OCI-LY1 (cell line): ENCODE results near the gene USP7.
"Not testable (repeated sequence)": the region's sequence is repeated elsewhere in the genome, so short reads cannot be mapped to it uniquely, and the experiment has no call there.

ENCODE experiments used
- H2AFZ ChIP-seq: fragments of 200-600 bp; sonication (generic), shearing (Covaris generic); 2 replicates; pipeline ENCODE4 v1.6.0; 2014; ENCODE audit warnings: antibody characterized with exemption, mild to moderate bottlenecking, low read length
- H3F3A ChIP-seq: fragments of 200-600 bp; sonication (generic), shearing (Covaris generic); 2 replicates; pipeline ENCODE4 v1.6.0; 2014; ENCODE audit warnings: mild to moderate bottlenecking, antibody characterized with exemption, low read length, moderate library complexity; ENCODE audit not compliant: insufficient read depth
- H3K27ac ChIP-seq: fragments of 200-600 bp; sonication (generic); 2 replicates; pipeline ENCODE4 v1.5.1; 2014; ENCODE audit warnings: low read length, mixed run types, mild to moderate bottlenecking, low read depth; ENCODE audit not compliant: poor library complexity, severe bottlenecking
- H3K27me3 ChIP-seq: fragments of 200-600 bp; sonication (generic); 2 replicates; pipeline ENCODE4 v1.6.0; 2014; ENCODE audit warnings: antibody characterized with exemption, mild to moderate bottlenecking, low read length, moderate library complexity; ENCODE audit not compliant: insufficient read depth
- H3K36me3 ChIP-seq: fragments of 200-600 bp; sonication (generic); 2 replicates; pipeline ENCODE4 v1.6.1; 2014; ENCODE audit warnings: mild to moderate bottlenecking, antibody characterized with exemption, low read length, moderate library complexity, mixed read lengths; ENCODE audit not compliant: insufficient read depth
- H3K4me1 ChIP-seq: fragments of 200-600 bp; sonication (generic); 2 replicates; pipeline ENCODE4 v1.5.1; 2014; ENCODE audit warnings: mild to moderate bottlenecking, low read length, moderate library complexity; ENCODE audit not compliant: insufficient read depth, severe bottlenecking
- H3K4me2 ChIP-seq: fragments of 200-600 bp; sonication (generic), shearing (Covaris generic); 2 replicates; pipeline ENCODE4 v1.6.1; 2014; ENCODE audit warnings: low read length
- H3K4me3 ChIP-seq: fragments of 200-600 bp; sonication (generic); 2 replicates; pipeline ENCODE4 v1.5.1; 2014; ENCODE audit warnings: low read length, low read depth, mild to moderate bottlenecking, mixed read lengths; ENCODE audit not compliant: poor library complexity, severe bottlenecking
- H3K79me2 ChIP-seq: fragments of 200-600 bp; shearing (Covaris generic); 2 replicates; pipeline ENCODE4 v1.6.1; 2016; ENCODE audit warnings: mixed run types, low read length, mixed read lengths; ENCODE audit not compliant: insufficient read depth
- H3K9ac ChIP-seq: fragments of 200-600 bp; sonication (generic), shearing (Covaris generic); 2 replicates; pipeline ENCODE4 v1.6.1; 2014; ENCODE audit warnings: mild to moderate bottlenecking, low read length, mixed read lengths
- H3K9me2 ChIP-seq: fragments of 200-600 bp; sonication (generic), shearing (Covaris generic); 2 replicates; pipeline ENCODE4 v1.6.1; 2014; ENCODE audit warnings: low read depth, mild to moderate bottlenecking, low read length, mixed read lengths
- H3K9me3 ChIP-seq: fragments of 200-600 bp; shearing (Covaris generic); 2 replicates; pipeline ENCODE4 v1.6.1; 2014; ENCODE audit warnings: low read length, mixed read lengths
- H4K20me1 ChIP-seq: fragments of 200-600 bp; sonication (generic), shearing (Covaris generic); 2 replicates; pipeline ENCODE4 v1.6.0; 2016; ENCODE audit warnings: mild to moderate bottlenecking, low read length; ENCODE audit not compliant: insufficient read depth
- EZH2 ChIP-seq: fragments of 200-600 bp; sonication (generic), shearing (Covaris generic); IDR thresholded peaks from 2 replicates; pipeline ENCODE4 v1.8.0; 2017; ENCODE audit warnings: borderline replicate concordance, mixed run types, mild to moderate bottlenecking, antibody characterized with exemption, low read length, moderate library complexity, mixed read lengths
- TF ChIP-seq, protein P1 (sequence below): fragments of 200-600 bp; sonication (generic), shearing (Covaris generic); IDR thresholded peaks from 2 replicates; pipeline ENCODE4 v1.5.1; 2017; ENCODE audit warnings: mild to moderate bottlenecking, antibody characterized with exemption, low read length, moderate library complexity, mixed read lengths

The USP7 gene

DNA sequence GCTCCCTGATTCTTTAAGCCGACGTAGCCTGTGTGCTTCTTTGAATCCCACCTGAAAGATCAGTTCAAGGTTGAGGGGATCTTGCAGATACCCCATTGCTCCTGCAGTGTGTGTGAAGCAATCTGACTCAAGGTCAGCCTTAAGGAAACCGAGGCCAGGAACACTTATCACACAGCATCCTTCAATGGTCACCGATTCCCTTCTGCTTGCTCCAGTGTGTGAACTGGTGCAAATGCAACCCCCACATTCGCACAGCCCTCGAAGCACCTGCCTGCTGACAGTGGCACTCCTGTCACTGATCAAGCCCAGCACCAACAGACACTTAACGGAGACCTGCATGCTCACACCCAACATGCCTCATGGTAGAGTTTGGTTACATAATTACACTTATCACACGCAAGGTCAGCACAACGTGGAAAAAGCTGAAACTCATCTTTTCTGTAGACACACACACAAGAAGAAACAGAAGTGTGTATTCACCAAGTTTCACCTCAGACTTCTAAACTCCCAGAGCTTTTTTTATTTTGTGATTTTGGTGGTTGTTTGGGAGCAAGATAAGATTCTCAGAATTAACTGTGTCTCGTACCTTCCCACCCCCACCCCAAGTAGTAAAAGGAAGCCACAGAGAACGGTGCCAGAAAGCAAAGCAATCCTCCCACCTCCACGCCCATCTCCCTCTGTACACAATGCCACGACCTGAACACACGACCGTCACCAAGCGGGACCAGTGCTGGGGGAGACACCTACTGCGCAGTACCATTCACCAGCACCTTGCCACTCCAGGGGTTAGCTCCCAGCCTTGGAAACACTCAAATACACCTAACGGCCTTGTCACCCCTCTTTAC is 44.4 kb downstream of the USP7 start:
- Histone ChIP-seq H3K27me3 (no peaks in the 10 kb centered on the region), H3K79me2 (peaks cover 14% of the 10 kb centered on the region; the same call in 1 of the 2 replicates), H4K20me1 (no peaks in the 10 kb centered on the region), H3K27ac (no peak overlapping the region), H3K4me1 (no peaks in the 10 kb centered on the region), H2AFZ (no peak overlapping the region), H3F3A (no peaks in the 10 kb centered on the region), H3K9me2 (no peaks in the 10 kb centered on the region), H3K9ac (no peak overlapping the region), H3K4me3 (no peak overlapping the region), H3K36me3 (peaks cover 100% of the 10 kb centered on the region), H3K4me2 (no peak overlapping the region), H3K9me3 (no peaks in the 10 kb centered on the region)
- TF ChIP-seq, protein P1, sequence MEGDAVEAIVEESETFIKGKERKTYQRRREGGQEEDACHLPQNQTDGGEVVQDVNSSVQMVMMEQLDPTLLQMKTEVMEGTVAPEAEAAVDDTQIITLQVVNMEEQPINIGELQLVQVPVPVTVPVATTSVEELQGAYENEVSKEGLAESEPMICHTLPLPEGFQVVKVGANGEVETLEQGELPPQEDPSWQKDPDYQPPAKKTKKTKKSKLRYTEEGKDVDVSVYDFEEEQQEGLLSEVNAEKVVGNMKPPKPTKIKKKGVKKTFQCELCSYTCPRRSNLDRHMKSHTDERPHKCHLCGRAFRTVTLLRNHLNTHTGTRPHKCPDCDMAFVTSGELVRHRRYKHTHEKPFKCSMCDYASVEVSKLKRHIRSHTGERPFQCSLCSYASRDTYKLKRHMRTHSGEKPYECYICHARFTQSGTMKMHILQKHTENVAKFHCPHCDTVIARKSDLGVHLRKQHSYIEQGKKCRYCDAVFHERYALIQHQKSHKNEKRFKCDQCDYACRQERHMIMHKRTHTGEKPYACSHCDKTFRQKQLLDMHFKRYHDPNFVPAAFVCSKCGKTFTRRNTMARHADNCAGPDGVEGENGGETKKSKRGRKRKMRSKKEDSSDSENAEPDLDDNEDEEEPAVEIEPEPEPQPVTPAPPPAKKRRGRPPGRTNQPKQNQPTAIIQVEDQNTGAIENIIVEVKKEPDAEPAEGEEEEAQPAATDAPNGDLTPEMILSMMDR: no peak
- TF ChIP-seq EZH2: no peak

- H3K9ac ChIP-seq, H3K9me2 ChIP-seq, H3K9me3 ChIP-seq, H3K4me1 ChIP-seq, H4K20me1 ChIP-seq, H2AFZ ChIP-seq, H3K4me2 ChIP-seq, H3F3A ChIP-seq, H3K27me3 ChIP-seq, H3K4me3 ChIP-seq, H3K79me2 ChIP-seq, H3K27ac ChIP-seq: not testable (repeated sequence)
- H3K36me3 ChIP-seq: peaks cover 99% of the 10 kb centered on the region
These were observed 46.4 kb downstream of the USP7 start for GRCh38 chr16:8917336-8917735.

GRCh38 chr16:8916541-8917225 is 47.0 kb downstream of the USP7 start:
- peaks cover 99% of the 10 kb centered on the region for H3K36me3 ChIP-seq
- H4K20me1 ChIP-seq: no peaks in the 10 kb centered on the region
- H3K9me3 ChIP-seq: no peaks in the 10 kb centered on the region
- H3K4me3 ChIP-seq: no peak overlapping the region
- H3K27me3 ChIP-seq: no peaks in the 10 kb centered on the region
- H3K4me1 ChIP-seq: no peaks in the 10 kb centered on the region
- H2AFZ ChIP-seq: no peak overlapping the region
- no peak for TF ChIP-seq EZH2
- TF ChIP-seq, protein P1: no peak
- H3K9ac ChIP-seq: no peak overlapping the region
- no peak overlapping the region for H3K4me2 ChIP-seq
- peaks cover 6% of the 10 kb centered on the region; the same call in 1 of the 2 replicates for H3K79me2 ChIP-seq
- H3K9me2 ChIP-seq: no peaks in the 10 kb centered on the region
- no peaks in the 10 kb centered on the region for H3F3A ChIP-seq
- no peak overlapping the region for H3K27ac ChIP-seq
